Activated CD4-positive, alpha-beta T cell treated with anti-CD3 and anti-CD28 coated beads, Interleukin-2, Interleukin-6, amounts not matched to agents 100 ng/mL and 50 ng/mL, durations not matched to agents 16 hours and 8 hours (primary cell): ENCODE results near the gene CFAP161.

Experiments used
- DNase-seq: peaks from one replicate; pipeline ENCODE4 v3.0.0-alpha.2; 2020

The CFAP161 gene

DNA sequence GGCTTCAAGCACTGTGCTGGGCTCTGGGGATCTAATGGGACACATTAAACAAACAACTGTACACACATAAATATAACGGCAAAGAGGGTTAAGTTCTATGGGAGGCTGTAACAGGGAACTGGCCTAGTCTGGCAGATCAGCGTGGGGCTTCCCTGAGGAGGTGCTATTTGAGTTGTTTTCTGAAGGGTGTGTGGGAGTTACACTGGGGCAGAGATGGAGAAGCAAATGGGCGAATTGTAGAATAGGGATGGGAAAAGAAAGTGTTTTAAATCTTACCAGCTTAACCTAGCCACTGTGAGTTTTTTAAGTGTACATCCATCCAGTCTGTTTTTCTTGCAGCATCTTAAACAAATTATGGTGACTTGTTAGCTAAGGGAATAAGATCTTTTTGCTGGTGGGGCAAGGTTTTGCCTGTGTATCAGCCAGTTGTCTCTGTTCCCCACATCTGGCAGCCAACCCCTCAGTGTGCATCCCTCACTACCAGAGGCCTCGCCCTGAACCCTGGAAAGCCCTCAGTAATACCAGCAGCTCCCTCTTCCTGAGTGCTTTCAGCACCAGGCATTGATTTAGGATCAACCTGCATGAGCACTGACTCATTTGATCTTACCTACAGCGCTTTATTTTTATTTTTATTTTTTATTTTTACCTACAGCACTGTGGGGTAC lies 51.7 kb downstream of the CFAP161 start:
- no peak for DNase-seq

DNA sequence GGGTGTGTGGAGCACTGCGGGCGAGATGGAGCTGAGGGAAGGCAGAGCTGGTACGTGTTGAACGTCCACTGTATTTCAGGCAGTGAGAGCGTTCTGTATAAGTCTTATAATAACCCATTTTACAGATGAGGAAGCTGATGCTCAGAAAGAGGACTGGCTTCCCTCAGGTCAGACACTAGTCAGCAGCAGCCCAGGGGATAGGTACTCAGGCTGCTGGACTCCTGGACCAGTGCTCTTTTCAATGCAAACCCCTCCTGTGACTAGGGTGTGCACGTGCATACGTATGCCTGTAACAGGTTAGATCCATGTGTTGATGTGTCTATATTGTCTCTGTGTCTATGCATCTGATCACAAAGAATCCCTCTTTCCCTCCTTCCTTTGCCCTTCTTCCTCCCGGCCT lies 54.3 kb downstream of the CFAP161 start:
- DNase-seq: no peak

DNA sequence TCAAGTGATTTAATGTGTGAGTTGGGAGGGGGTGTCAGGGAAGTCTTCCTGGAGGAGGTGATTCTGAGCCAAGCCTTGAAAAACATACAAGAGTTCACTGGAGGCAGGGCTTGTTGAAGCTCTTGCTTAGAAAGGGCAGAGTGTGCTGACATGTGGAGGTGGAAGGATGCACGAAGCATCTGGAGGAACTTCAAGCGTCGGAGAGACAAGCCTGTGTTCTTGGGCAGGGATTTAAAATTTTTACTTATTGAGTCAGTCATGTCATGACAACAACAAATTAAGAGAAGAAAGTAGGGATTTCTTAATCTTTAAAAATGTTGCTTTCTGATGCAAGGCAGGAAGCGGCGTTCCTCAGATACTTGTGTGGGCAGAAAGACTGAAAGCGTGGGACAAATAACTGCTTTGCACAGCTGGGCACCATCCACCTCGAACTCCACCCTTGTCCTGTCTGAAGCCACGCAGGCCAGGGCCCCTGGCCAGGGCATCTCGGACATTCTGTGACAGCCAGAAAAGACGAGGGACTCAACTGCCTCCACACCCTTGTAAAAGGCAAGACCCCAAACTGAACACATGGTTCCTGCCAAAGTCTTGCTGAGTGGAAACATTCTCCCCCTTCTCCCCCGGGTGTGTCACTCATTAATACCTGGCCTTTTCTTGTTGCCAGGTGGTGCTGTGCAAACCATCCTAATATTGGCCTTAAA lies 55.7 kb downstream of the CFAP161 start:
- DNase-seq: no peak

DNA sequence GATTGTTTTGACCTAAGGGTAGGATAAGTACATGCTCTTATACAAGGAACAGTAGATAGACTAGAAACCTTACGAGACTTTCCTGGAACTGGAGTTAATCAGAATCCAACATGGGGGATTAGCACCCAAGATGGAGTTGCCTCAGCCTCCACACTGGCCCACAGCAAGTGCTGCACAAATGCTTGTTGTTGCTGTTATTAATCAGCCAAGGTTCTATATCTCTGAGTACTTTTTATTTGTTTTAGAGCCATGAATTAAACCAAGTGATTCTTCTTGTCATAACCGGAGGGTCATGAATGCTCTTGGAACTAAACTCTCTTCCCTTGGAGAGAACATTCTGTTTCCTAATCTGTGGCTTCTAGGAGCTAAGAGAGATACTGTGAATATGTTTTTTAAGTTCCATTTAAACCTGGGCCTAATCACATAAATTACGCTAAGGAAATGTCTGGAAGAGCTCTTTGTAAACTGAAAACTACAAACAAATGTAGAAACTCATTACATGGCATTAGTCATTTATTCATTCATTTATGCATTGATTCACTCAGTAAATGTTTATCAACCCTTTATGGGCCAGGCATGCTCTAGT lies 56.9 kb downstream of the CFAP161 start:
- no peak for DNase-seq

DNA sequence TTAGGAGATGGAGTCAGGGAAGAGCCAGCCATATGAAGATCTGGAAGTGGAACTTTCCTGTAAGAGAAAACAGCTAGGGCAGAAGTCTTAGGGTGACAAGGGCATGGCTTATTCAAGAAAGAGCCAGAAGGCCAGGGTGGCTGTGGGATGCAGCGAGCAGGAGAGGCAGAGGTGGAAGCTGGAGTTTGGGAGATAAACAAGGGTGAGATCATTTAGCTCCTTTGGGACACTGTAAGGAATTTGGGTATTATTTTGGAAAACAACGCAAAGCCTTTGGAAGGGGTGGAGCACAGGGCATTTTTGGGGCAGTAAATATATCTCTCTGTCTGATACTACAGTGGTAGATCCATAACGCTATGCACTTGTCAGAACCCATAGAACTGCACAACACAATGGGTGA lies 57.6 kb downstream of the CFAP161 start:
- DNase-seq: no peak

DNA sequence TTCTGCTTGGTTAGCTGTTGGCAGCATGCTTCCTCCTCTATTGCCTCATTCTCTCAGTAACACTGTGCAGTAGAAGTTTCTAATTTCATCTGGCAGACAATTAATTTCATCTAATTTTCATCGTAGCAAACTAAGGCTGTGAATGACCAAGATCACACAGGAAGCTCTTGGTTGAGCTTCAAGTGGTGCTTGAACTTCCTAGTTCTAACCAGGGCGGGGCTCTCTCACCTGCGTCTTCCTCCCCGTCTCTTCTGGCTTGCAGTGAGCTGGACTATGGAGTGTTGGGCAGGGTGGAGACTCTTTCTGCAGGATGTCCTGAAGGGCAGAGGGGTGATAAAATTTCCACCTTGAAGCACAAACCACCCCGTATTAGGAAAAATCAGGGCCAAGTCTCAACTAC lies 60.7 kb downstream of the CFAP161 start:
- DNase-seq: no peak

DNA sequence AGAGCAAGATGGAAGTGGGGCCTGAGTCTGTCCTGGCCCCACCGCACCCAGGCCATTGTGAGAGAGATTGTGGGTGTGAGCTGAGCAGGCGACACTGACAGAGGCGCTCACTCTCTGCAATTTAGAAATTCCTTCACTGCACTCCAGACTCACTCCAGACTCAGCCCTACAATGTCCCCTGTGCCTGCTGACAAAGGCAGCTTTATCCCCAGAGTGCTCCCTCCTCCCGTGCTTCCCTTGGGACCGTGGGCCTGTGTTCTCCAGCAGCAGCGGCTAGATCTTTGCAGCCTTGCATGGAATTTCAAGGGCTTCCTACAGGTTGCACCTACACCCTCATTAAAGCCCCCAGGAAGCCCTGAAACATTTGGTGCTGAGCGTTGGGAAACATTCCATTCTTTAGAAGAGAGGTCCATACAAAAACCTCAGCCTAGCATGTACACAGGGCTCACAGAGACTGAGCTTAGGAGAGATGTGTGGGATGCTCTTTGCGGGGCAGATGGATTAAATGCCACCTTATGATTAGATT lies 61.3 kb downstream of the CFAP161 start:
- no peak for DNase-seq

DNA sequence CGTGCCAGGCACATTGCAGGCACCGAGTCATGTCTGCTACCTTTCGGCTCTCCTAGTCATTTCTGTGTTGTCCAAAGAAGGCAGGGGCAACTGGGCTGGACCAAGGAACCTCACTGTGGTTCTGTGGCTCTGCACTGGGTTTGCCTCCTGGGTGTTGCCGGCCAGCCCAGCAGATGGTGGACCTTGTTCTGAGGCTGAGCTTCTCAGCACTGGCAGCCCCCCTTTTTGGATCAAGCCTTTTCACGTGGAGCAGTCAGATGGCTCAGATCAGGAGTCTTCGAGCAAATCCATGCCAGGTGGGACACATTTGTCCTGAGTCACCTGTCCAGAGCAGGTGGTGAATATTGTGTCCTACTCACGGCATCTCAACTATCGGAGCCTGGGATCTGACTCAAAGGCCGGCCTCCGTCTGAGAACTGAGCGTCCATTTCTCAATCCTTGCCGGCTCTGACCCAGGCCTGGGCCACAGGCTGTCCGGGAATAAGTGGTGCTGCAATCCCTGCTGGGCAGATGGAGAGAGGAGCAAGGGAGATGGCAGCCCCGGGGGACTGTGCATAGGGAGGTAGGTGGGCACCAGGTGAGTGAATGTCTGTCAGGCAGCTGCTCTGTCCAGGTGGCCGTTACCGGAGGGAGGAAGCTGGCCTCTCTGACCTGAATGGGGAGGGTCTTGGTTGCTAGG lies 62.6 kb downstream of the CFAP161 start, which contains the start of gene IL16:
Gene IL16, plus strand, starts transcription at position 304 of the 679 bp plus-strand sequence. CDS start 28,521 bp downstream, outside the sequence.
- DNase-seq: no peak

DNA sequence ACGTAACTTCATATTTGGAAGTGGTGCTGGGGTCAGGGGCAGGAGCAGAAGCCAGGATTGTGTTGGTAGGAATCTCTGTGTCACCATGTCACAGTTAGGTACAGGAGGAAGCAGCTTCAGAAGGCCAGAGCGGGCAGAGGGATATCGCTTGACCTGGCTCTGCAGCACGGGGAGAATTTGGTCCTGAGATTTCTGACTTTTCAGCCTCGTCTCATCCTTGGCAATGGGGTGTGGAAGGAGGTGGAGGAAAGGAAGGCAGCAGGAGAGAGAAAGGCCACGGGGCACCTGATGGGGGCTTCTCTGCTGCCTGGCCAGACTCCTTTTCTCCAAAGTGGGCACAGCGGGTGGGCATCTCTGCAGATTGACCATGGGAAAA lies 63.2 kb downstream of the CFAP161 start:
- DNase-seq: no peak

DNA sequence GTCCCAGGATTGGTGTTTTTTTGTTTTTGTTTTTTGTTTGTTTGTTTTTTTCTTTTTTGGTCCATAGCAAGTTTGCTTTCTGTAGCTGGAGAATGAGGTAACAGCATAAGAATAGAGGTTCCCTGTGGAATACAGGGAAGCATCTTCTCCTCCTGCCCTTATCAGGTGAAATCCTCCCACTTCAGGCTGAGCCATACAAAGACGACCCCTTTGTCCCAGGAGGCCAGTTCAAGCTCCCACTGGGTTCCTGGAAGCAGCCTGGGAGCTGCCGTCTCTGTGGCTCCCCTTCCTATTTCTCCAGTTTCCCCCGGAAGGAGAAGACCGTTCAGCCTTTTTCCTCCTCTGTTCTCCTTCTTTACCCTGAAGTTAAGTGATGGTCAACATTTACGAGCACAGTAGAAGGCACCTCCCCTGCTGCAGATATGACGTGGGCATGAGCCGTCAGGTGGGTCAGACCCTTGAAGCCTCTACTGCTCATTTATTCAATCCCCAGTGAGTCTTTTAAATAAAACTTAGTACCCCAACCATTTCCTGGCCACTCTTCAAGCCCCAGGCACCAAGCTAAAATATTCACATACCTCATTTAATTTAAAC lies 63.7 kb downstream of the CFAP161 start:
- no peak for DNase-seq
